SH-SY5Y (cell line): ENCODE results near the gene PLA2G4C.

ENCODE experiments used
- GATA2 ChIP-seq: IDR thresholded peaks from 2 replicates; pipeline ENCODE4 v1.6.1; 2011; ENCODE audit warnings: mild to moderate bottlenecking, low read depth, low read length
- GATA3 ChIP-seq: IDR thresholded peaks from 2 replicates; pipeline ENCODE4 v1.6.1; 2011; ENCODE audit warnings: low read depth, mild to moderate bottlenecking, low read length, moderate library complexity

- TF ChIP-seq GATA2 (no peak), GATA3 (no peak)
Observed at GRCh38 chr19:48113190-48113917, 2.7 kb upstream of the PLA2G4C start.
